Measurements from ENCODE around the gene APCDD1L.

Gene APCDD1L

DNA sequence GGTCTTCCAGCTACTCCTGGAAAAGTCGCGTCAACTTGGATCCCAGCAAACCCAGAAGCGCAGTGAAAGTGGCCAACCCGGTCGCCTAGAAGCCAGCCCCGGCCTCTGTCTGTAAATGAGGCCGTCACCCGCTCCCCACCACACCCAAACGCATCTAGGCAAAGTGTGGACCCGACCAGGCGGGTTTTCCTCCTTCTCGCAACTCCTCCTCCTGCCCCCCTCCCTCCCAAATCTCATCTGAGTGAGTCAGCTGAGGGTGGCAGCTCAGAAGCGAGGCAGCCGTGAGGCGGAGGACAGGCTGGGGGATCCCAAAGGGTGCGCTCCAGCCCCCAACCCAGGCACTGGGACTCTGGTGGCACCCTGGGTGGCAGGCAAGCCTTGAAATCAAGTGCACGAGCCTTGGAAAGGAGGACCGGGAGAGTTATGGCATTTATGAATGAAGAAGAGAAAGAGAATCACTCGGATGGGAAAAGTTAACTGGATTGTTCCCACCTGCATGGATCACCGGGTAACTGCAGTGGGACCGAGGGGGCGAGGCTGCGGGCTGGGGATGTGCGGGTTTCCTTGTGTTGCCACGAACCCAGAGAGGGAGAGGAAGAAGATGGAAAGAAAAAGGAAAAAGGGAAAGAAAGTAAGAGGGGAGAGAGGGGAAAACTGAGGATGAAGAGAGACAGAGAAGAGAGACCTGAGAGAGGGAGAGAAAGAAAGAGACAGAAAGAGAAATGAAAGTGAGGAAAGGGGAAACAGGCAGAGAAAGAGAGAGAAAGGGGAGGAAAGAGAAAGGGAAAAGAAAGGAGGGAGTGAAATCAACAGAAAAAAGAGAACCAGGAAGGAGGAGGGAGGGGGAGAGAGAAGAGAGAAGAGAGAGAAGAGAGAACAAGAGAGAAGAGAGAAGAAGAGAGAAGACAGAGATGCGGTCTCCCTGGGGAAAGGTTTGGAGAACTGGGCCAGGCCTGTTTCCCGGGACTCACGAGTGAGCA lies at the start of gene APCDD1L:
Gene APCDD1L, minus strand, starts transcription at position 167 of the 980 bp plus-strand sequence. CDS start 692 bp downstream, outside the sequence.
- no peak for DNase-seq

DNA sequence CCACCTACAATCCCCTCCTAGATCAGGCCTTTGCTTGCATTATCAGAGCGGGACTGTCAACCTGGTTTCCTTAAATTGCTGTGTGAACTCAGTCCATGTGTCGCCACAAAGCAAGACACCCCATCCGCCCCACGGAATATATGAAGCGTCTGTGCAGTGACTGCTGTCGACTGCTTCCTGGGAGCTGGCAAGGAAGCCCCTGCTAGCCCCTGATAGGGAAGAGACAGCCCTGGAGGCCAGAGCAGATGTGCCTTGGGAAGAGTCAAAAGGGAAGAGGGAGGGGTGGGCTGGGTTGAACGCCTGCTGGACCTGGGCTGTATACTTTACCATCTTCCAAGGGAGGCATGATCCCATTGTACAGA lies 44.1 kb upstream of the APCDD1L start:
- DNase-seq = no peak

DNA sequence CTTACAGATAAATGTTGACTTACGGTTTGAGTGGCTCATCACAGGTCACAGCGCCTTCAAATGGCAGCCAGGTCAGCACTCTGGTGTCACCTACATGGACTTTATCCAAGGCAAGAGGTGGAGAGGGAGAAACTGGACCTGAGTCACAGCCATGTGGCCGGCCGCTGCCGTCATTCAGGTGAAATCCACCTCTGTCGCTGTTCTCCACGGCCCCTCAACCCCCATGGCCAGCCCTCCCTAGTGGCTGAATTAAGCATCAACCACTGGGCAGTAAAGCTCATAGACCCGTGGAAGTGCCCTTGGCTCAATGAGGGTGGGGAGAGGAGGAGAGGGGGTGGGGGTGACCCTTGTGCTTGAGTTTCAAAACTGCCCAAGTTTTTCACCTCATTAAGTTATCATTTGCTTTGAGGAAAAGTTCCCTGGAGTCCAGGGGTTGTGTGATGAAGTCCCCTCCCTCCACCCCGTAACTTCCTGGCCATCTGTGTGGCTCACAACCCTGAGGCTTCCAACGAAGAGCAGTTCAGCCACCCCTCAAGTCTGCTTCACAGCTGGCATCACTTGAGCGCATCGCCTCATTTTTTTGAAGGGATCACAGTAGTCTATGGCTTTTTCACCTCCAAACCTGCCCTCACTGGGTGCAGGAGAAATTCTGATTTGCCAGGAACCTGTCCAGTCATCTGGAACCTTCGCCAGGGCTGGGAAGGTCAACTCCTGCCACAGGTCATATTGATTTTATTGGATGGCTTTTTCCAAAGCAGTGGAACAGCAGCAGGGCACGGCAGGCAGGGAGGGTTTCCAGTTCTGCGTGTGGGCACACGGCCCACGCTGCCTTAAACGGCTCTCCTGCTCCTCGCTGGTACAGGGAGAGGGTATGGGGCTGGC lies 43.5 kb upstream of the APCDD1L start:
- DNase-seq = no peak

DNA sequence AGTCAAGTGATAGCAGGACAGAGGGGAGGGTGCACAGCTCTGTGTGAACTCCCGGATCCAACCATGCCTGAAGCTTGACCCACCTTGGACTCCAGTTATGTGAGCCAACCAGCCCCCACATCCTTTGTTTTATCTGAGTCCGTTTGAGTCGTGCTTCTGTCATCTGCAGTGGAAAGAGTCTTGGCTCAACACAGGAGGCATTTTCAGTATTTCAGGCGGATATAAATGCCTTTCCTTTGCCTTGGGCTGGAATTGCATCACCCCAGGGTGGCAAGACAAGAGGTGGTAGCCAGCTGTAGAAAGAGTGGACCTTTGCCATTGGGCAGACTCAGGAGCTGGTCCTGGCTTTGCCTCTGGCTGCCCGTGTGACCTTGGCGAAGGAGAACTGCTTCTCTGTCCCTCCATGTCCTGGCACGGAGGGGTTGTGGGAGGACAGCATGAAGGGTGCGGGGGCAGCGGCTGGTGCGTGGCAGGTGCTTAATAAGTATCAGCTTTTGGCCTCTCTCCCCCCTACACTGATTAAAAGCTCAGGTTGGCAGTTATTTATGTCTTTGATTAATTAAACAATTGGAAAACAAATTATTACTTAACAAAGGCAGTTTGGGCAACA lies 42.6 kb upstream of the APCDD1L start:
- no peak for DNase-seq

DNA sequence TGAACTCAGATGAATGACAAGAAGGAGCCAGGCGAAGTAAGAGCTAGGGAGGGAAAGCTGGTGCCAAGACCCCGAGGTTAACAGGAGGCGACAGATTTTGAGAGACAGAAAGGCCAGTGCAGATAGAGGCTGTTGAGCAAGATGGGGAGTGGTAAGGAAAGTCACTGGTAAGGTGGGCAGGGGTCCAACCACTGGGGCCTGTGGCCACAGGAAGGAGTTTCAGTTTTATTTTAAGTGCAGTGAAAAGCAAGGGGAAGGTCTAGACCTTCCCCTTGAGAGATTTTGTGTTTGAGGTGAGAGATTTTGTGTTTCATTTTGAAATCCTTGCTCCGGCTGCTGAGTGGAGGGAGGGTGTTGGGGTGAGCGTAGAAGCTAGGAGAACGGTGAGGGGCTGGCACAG lies 41.8 kb upstream of the APCDD1L start:
- DNase-seq = no peak

DNA sequence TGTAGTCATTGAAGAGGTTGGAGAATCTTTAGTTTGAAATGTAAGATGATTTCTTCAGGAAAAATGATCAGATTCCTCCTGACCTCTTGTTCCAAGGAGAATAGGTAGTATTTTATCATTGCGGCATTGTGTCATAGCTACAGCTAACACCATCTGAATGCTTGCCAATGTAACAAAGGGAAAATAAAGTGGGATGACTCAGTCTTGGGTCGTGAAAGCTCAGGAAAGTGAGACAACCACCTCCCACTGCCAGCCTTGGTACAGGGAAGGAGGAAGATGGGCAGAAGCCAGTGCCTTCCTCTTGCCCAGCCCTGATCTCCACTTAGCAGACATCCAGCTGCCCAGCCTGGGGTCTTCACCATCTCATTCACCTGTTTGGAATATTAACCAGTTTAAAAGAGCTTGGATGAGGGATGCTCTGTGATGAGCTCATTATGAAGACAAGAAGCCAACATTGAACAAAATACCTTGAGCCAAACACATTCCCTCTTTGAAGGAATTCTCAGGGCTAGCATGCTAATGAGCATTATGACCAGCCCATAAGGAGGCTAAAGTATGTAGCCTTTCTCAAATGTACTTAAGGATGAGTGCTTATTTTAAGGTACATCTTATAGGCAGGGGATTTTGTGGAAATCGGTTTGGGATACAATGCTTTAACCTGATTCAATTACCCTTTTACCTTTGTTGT lies 40.0 kb upstream of the APCDD1L start:
- no peak for DNase-seq

DNA sequence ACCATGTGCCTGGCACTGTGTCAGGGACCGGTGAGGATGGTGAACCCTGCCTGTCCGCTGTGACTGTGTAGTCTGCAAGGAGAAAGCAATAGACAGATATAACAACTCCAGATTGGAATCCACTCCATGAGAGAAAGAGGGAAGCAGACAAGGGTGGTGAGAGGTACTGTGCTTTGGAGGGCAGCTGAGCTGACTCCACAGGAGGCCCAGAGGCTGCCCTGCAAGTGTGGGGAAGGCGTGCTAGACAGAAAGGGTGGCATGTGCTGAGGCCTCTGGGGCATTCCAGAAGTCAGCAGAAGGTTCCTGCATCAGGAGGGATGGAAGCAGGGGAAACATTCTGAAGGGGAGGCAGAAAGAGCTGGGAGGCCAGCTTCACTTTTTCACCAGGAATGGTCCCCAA lies 39.3 kb upstream of the APCDD1L start:
- no peak for DNase-seq

DNA sequence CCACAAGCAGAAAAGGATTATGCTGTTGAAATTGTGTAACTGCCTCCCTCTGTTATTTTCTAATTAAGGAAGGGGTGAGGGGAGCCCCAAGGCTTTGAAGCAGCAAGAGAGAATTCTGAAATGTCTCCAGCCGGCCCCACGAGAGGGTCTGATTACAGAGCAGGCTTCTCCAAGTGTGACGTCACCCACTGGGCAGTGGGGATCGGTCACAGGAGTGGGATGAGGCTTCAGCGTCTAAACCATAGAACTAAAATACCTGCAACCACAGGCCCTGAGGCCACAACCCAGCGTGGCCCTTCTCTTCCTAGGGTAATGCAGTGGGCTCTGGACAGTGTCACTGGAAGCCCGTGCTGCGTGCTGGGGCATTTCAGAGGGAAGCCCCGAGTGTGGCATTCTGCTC lies 38.6 kb upstream of the APCDD1L start:
- no peak for DNase-seq

DNA sequence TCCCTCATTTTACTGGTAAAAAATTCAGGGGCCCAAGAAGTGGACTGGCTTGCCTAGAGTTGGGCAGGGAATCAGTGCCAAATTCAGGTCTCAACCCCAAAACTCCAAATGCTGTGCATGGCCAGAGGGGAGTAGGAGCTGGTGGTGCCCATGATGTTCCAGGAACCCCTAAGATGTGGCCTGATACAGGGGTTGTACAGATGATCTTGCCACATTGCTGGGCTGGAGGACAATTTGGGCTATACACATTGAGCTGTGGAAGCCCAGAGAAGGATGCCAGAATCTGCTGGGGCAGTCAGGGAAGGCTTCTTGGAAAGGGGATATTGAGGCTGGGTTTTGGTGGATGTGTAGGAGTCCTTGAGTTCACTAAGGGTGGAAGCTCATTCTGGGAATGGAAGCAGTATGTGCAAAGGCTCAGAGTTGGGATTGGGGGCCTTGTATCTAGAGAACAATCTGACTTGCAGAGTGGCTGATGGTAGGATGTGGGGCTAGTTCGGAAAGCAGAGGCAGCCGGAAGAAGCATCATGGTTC lies 38.0 kb upstream of the APCDD1L start:
- no peak for DNase-seq

DNA sequence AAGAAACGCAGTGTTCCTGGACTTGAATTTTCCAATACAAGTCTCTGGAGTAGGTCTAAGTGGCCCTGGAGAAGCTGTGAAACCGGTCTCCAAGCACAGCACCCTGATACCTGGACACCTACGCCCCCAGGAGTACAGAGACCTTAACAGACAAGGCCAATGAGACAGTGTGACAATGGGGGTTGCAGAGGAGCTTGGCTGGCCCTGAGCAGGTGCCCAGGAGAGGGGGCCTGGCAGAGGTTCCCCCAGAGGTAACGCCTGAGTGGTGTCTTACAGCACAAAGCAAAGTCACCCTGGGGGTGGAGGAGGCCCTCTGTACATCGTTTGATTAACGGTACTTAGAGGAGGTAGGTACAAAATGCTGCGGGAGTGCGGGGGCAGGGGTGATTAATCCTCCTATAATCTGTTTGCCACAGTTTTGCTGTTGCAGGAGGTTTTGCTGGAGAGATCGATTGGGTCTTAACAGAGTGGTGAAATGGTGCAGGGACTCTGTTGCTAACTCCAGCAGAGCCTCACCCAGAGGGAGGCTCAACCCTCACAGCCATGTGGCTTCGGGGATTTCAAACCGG lies 37.3 kb upstream of the APCDD1L start:
- DNase-seq = no peak

DNA sequence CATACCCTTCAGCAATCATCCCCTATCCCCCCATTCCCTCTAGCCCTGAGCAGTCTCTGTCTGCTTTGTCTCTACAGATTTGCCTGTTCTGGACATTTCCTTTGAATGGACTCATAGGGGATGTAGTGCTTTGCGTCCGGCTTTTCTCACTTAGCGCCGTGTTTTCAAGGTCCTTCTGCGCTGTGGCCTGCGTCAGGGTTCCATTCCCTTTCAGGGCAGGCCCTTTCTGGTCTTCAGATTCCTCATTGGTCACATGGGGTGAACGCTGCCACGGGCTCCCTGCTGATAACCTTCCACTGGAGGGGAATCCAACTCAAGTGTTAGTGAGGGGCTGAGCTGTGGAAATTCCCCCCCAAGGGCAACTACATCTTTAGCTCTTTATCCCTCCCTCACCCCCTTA lies 36.4 kb upstream of the APCDD1L start:
- DNase-seq = no peak

DNA sequence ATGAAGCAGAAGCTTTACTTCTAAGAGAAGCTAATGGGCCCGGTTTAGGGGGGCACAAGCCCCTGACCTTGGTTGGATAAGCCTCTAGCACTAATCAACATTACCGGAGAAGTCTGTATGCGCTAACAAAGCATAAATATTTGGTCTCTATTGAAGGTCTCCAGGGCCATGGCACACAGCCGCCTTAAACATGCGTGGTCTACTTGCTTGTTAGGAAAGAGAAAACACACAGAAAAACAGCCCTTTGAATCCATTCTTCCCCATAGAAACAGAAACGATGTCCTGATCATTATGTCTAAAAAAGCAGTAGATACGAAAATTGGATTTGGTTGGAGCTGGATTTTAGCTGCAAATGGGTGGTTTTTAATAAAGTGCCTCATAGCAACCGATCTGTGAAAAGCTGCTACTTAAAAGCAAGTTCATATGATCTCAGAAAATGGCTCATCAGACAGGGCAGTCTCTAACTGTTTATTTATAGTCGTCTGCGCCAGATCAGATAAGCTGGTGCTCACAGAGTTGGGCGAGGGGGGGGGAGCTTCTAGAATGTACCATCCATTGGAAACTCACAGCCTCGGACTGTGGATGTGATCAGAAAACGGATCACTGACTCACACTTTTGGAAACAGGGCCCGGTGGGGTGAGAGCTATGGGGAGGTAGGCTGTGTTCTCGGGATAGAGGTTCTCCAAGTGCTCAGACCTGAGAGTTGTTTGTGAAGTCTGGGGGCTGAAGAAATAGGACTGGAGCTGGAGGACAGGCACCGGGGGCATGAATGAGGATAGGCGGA lies 35.3 kb upstream of the APCDD1L start:
- DNase-seq = no peak

DNA sequence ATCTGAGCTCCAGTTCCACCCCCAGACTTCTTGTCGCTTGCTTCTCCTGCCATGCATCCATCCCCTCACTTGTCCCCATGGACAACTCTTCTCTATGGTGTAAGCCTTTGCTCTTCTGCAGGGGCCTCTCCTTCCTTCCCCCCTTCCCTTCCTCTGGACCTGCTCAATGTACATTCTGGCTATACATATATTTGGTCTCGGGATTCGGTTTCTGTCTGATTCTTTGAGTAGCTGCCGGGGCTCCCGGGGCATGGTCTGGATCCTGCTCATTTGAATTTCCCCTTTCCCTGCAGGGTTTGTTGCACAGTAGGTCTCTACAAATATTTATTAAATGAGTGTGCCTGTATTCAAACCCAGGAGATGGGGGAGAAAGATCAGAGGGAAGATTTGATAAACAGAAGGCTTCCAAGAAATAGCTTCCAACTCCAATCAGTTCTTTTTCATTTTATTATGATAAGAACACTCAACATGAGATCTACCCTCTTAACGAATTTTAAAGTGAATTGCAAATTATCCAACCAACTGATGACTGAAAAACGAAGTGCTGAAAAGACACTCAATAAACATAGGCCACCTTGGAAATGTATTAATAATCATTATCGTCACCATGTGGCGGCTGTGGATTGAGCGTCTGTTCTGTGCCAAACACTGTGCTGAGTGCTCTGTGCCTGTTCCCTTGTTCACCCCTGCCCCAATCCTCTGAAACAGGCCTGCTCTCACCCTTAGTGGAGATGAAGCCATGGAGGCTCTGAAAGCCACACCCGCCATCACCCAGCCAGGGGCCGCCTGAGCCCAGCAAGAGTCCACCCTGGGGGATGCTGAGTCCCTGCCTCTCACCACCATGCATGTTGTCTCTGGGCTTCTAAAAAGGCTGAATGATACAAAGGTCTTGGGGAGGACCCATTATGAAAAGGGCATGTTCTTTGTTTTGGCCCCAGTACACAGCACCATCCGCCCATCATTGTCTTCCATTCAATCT lies 34.3 kb upstream of the APCDD1L start:
- no peak for DNase-seq

DNA sequence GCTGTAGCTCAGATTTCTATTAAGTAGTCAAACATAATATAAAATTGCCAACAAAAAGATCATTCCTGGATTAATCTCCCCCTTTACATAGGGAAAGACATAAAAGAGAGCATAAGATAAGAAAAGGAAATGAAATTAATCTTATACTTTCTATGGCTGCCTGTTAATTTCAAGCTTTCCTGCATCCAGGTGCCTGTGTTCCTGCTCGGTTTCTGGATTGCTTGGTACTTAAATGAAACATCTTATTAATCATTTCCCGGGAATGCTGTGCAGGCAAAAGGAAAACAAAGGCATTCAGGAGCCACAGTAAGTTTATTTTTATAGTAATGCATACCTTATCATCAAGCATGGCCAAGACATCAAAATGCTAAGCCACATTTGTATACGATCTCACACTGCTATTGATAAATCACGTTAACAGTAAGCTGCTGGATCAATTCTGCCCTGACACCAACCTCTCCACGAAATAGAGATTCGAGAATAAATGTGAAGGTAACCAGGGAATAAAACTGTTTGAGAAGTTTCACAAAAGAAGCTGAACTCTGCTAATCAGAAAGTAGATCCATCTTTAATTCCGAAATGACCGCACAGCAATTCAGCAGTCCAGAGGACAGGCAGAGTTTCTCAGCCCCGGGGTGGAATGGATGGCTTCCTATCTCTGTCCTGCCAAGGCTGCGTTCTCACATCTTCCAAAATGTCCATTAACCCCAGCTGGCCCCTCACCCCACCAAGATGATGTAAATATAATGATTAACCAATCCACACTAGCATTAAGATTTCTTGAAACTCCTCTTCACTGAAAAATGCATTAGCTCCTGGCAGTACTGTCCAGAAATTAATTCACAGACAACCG lies 32.6 kb upstream of the APCDD1L start:
- no peak for DNase-seq

DNA sequence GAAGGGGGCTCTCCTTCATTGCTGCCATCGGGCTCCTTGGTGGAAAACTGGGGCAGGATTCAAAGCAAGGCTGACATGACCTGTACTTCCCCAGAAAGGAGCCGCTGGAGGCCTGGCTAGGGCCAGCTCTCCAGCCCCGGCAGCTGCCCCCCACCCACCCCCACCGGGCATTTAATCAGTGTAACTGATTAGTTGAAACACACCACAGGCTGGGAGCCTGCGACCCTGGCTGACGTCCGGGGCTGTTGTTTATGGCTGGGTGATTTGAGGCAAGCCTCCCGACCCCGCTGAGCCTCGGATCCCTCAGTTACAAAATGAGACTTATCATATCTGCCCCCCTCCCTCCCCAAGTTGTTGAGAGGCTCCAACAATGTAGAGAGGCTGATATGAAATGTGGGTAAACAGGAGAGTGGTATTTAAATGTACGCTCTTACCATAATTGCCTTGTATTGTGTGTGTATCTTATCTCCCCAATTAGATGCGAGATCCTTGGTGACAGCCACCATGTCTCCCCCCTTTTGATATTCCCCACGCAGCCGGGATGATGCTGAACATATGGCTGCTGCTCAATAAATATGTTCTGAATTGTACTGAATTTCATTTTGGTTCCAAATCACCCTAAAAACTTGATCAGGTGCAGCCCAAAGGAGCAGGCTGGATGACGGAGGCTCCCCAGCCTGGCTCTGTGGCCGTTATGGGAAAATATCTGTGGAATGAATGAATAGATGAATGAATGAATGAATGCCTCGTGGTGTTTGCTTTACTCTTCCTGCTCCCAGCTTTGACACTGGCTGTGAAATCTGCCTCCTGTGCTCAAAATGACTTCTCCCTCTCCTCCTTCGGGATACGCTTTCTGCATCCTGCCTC lies 31.8 kb upstream of the APCDD1L start:
- no peak for DNase-seq

DNA sequence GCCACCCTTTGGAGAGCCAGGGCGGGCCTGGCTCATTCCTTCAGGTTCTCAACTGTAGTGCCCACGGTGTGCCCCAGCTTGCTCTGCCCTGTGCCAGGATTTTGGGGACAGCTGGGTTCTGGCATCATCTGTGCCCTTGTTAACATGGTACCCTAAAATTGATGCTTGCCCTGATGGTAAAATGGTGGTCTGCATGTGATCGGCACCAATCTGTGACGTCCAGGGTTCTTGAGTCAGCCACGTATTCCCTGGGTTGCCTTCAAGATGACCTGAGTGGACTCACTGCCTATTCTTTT lies 31.2 kb upstream of the APCDD1L start:
- DNase-seq = no peak

DNA sequence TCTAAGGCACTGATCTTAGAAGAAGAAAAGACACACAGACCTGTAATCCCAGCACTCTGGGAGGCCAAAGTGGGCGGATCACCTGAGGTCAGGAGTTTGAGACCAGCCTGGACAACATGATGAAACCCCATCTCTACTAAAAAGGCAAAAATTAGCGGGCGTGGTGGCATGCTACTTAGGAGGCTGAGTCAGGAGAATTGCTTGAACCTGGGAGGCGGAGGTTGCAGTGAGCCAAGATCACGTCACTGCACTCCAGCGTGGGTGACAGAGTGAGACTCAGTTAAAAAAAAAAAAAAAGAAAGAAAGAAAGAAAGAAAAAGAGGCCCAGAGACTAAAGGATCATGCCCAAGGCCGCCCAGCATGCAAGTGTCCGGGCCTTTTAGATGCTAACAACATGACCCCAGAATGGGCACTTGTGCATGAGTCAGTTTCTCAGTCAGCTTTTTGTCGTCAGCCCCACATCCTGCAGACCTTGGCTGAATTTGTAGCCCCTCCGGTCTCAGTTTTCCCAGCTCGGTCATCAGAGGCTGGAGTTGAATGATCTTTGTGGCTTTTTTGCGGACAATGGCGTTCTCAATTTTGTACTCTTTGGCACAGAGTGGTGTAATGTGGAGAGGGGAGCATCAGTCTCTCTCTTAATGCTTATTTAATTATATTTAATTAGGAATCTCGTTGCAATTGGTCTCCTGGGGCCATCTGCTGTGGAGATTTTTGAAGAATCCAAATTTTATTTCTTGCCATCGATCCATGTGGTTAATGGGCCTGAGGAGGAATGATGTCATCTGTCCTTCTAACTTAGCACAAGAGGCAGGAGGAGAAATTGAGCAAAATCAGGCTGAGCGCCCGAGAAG lies 30.6 kb upstream of the APCDD1L start:
- DNase-seq = no peak

Data from stimulated activated CD4-positive, alpha-beta T cell treated with anti-CD3 and anti-CD28 coated beads, Interleukin-1b, Interleukin-23, amount 100 ng/mL, for 48 hours (primary cell).